Measurements from ENCODE around the gene UBR3.
"Not testable (repeated sequence)": the region's sequence is repeated elsewhere in the genome, so short reads cannot be mapped to it uniquely, and the experiment has no call there.

UBR3 gene

GRCh38 chr2:169824373-169825333 is 2.6 kb upstream of the UBR3 start, which contains the start of gene METTL5:
Gene METTL5, minus strand, starts transcription at chr2:169824905. Its CDS starts 308 bp downstream, at chr2:169824597.
- TF ChIP-seq CTCF (IDR thresholded peaks at IDR 0.05; ENCODE audit: low read depth, low read length) = peak; percentile 72
- peak; percentile 39 for DNase-seq (ENCODE audit: extremely low read depth, low read depth)

GRCh38 chr2:169828141-169828811 is 1.0 kb downstream of the UBR3 start:
- no peak for TF ChIP-seq CTCF (IDR thresholded peaks at IDR 0.05; ENCODE audit: low read depth, low read length)
- no peak for DNase-seq (ENCODE audit: extremely low read depth, low read depth)

GRCh38 chr2:169834401-169834800 is 7.1 kb downstream of the UBR3 start:
- no peak for TF ChIP-seq CTCF (IDR thresholded peaks at IDR 0.05; ENCODE audit: low read depth, low read length)
- no peak for DNase-seq (ENCODE audit: extremely low read depth, low read depth)

- DNase-seq (ENCODE audit: extremely low read depth, low read depth) = no peak
- no peak for TF ChIP-seq CTCF (IDR thresholded peaks at IDR 0.05; ENCODE audit: low read depth, low read length)
These were observed 11.7 kb downstream of the UBR3 start for GRCh38 chr2:169838743-169839489.

GRCh38 chr2:169839954-169840746 is 12.9 kb downstream of the UBR3 start:
- DNase-seq (ENCODE audit: extremely low read depth, low read depth) = no peak
- no peak for TF ChIP-seq CTCF (IDR thresholded peaks at IDR 0.05; ENCODE audit: low read depth, low read length)

GRCh38 chr2:169840747-169841142 is 13.5 kb downstream of the UBR3 start:
- no peak for TF ChIP-seq CTCF (IDR thresholded peaks at IDR 0.05; ENCODE audit: low read depth, low read length)
- DNase-seq (ENCODE audit: extremely low read depth, low read depth) = no peak

GRCh38 chr2:169841625-169842024 is 14.4 kb downstream of the UBR3 start:
- not testable (repeated sequence) for DNase-seq (ENCODE audit: extremely low read depth, low read depth)

All from AG09319 (cell line).